ENCODE measurements around the gene KCTD21.
"Not testable (repeated sequence)": the region's sequence is repeated elsewhere in the genome, so short reads cannot be mapped to it uniquely, and the experiment has no call there.

Gene KCTD21

GRCh38 chr11:78188286-78189173 is at the start of gene KCTD21, which contains the start of gene USP35:
Gene KCTD21 (minus strand): TSS chr11:78188626. CDS start chr11:78174554, 14,072 bp downstream.
Gene USP35 (plus strand): TSS chr11:78188919. CDS start chr11:78196246, 7,327 bp downstream.
- peak; percentile 92 for DNase-seq (ENCODE audit: low spot score)

DNA sequence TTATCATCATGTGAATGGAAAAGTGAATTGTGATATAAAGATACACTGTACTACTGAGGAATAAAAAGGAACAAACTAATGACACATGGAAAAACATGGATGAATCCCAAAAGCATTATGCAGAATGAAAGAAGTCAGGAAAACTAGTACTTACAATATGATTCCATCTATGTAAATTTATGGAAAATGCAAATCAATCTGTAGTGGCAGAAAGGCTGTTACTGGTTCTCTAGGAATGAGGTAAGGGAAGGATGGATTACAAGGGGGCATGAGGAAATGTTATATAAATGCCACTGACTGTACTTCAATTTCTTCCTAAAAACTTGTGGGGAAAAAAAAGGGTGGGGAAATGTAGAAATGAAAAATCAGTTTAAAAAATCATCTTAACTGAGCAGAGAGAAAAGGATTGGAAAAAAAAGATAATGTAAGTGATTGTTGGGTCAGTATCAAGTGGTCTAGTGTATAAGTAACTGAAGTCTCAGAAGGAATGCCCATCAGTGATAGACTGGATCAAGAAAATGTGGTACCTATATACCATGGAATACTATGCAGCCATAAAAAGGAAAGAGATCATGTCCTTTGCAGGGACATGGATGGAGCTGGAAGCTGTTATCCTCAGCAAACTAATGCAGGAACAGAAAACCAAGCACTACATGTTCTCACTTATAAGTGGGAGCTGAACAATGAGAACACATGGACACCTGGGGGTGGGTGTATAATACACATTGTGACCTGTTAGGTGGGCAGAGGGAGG is 49.0 kb upstream of the KCTD21 start:
- no peak for DNase-seq (ENCODE audit: low spot score)

GRCh38 chr11:78234006-78234405 is 45.6 kb upstream of the KCTD21 start:
- no peak for DNase-seq (ENCODE audit: low spot score)

DNA sequence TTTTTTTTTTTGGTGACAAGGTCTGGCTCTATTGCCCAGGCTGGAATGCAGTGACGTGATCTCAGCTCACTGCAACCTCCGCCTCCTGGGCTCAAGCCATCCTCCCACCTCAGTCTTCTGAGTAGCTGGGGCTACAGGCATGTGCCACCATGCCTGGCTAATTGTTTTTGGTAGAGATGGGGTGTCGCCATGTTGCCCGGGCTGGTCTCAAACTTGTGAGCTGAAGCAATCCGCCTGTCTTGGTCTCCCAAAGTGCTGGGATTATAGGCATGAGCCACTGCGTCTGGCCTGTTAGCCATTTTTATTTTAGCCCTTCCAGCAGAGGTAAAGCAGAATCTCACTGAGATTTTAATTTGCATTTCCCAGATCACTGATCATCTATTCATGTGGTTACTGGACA is 44.6 kb upstream of the KCTD21 start:
- not testable (repeated sequence) for DNase-seq (ENCODE audit: low spot score)

DNA sequence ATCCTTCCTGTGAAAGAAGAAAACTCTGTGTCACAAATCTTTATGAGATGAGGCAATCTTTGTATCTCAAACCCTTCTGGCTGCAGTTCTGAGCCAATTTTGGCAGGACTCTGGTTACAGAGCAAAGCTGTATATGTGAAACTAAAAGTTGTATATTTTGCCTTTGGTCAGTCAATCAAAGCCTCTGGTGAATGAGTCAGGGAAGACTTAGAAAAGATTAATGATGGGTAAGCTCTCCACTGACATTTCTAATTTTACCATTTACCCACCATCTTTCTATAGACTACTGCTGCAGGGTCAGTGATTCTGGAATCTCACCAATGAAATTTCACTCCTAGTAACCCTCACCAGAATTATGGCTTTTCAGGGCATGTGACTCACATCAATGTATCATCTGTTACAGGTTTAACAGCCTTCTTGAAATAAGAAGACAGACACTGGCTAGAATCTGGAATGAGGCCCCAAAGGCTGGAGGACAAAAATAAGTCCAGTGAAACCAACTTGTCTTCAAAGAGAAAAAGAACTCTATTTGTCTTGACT is 43.6 kb upstream of the KCTD21 start:
- no peak for DNase-seq (ENCODE audit: low spot score)

- no peak for DNase-seq (ENCODE audit: low spot score)
Measured at GRCh38 chr11:78230161-78230877, 41.9 kb upstream of the KCTD21 start.

DNA sequence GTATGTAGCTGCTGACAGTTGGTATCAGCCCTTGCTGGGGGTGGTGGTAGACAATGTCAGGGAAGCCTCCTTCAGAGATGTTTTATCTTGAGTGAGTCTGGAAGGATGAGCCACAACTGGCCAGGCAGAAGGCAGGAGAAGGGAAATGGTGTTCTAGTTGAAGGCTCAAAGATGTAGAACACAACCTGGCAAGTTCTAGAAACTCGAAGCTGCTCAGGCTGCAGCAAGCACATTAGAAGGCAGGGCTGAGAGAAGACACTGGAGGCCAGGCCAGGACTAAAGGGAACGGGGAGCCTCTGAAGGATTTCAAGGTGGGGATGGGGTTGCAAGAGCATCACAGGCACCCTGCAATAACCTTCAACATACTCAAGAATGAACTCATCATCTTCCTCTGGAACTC is 40.7 kb upstream of the KCTD21 start:
- no peak for DNase-seq (ENCODE audit: low spot score)

GRCh38 chr11:78228467-78228866 is 40.0 kb upstream of the KCTD21 start:
- DNase-seq (ENCODE audit: low spot score) = peak; percentile 67

DNA sequence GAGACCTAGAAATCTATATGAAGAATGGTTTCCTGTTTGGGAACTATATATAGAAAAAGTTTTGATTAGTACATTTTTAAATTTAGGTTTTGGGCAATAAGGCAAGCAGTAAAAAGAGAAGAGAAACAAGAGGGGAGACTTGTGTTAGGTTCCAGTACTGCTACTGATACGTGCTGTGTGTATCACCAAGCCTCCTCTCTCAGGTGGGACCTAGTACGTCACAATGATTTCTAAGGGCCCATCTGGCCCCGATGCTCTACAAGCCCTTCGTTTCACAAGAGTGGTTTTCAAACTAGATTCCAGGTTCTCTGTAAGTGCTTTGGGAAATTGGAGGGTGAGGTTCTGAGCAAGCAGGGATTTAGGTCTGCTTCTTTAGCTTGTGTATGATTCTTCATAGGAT is 39.5 kb upstream of the KCTD21 start:
- DNase-seq (ENCODE audit: low spot score) = no peak

GRCh38 chr11:78226684-78227680 is 38.6 kb upstream of the KCTD21 start:
- no peak for DNase-seq (ENCODE audit: low spot score)

DNA sequence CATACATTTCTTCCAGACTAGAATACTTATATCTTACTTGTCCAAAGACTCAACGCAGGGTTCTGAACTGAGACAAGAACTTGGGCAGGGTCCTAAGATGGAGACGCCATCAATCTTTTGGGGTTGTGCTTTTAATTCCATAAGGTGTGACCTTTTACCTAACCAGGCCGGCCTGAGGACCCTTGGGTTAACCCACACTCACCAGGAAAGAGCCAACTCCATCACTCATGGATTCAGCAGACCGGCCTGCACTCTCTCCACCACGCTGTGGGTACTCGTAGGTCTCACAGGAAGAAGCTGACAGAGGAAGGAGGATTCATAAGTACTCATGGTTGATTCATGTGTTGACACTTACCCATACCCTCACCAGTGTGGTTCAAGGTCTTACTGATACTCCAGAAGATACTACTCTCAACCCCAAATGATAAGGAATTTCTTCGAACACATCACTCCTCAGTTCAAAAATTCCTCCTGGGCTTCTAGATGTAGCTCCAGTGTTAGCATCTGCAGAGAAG is 36.5 kb upstream of the KCTD21 start:
- DNase-seq (ENCODE audit: low spot score) = no peak

DNA sequence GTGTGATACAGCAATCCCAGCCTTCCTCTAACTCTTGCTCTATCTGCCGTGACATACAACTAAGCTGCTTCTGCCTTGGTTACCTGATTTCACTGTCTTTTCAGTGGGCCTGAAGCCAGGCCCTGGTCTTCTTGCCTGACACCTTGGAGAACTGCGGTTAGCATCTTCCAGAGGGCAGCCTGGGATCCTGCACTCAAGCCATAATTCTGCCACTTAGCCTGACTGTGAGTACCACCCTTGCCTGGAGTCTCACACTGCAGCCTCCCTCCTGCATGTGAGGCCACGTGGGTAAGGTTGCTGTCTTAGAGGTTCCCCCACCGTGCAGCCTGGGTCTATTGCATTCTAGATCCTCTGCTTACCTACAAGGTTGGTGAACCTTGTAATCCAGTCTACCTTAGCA is 36.1 kb upstream of the KCTD21 start:
- DNase-seq (ENCODE audit: low spot score) = no peak

GRCh38 chr11:78223320-78223954 is 35.0 kb upstream of the KCTD21 start:
- no peak for DNase-seq (ENCODE audit: low spot score)

DNA sequence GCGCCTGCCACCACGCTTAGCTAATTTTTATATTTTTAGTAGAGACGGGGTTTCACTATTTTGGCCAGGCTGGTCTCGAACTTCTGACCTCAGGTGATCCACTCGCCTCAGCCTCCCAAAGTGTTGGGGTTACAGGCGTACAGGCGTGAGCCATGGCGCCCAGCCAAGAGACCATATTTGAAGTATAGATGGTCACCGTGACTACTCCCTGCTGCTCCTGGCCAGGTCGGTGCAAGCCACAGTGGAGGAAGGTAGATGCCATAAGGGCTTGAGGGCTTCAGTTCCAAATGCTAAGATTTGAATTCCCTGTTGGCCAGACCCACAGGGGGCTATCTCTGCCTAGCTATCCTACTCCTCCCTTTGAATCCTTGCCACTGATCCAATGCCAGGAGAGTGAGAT is 34.3 kb upstream of the KCTD21 start:
- not testable (repeated sequence) for DNase-seq (ENCODE audit: low spot score)

DNA sequence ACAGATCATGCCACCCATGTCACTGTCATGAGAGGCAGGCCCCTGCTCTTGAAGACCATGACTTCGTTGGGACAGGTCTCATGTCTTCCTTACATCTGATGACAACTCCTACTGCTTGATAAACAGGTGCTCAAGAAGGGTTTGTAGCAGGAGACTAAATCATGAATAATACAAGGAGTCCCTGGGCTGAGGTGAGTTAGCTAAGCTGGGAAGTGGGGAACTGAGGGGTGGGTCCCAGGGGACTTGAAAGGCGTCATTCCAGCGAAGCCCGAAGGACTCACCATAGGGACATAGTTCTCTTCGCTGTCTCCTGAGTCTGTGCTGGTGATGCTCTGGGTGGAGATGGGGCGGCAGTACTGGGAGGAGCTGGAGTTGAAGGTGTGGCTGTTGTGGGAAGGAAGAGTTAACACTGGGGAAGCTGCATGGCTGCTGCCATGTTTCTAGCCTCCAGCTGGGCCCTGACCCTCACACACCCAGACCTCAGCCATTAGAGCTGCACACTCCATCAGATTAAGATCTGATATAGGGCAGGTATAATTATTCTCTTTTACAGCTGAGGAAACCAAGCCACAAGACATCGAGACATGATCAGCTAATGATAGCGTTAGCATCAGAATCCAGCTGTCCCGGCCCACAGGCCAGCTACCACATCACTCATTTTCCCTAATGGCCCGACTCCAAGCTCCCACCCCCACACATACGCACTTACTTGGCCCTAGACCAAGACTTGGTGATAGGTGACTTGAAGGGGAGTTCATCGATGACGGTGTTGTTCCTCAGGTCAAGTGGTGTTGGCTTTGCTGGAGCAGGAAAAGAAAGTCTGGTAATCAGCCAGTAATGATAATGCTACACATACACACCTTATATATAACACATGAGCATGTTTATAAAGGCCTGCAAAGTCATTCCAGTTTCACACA is 33.2 kb upstream of the KCTD21 start:
- no peak for DNase-seq (ENCODE audit: low spot score)

DNA sequence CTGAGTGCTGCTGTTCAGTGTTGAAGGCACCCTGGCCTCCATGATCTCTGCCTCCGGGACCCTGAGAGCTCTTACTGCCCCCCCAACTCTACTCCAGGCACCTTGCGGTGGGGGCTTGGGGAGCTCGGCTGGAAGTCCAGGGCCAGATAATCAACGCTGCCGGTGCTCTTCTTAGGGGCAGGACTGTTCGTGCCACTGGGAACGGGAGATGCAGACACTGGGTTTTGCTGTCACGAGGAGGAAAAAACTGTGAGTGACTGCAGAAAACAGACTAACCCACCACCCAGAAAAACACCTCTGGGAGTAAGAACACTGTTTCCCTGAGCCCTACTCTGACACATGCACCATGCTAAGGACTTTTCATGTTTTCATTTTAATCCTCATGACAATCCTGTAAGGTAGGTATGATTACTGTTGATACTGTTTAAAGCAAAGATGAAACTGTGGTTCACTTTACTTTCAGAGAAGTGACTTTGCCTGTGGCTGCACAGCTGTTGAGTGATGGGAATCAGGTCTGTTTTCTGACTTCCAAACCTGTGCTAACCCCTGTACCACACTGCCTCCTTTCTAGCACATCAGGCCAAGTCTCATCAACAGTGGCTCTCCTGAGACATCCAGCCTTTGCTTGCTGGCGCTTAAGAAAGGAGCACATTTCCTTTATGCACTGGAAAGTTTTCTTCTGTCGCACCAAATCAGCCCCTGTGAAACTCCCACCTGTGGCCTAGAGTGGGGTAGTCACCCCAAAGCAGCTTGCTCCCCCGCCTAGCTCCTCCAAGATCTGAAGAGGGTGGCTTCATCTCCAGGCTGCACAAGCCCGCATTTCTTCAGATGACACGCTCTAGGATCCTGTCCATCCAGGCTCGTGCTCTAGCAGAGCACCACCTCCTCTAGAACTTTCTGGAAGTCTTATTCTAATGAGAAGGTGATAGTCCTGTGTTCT is 32.1 kb upstream of the KCTD21 start:
- DNase-seq (ENCODE audit: low spot score) = no peak

- no peak for DNase-seq (ENCODE audit: low spot score)
Measured at GRCh38 chr11:78219493-78220217, 31.2 kb upstream of the KCTD21 start.

Measured in HuH-7.5 (cell line).